HuH-7.5 (cell line): ENCODE measurements around the gene IFI30.
A peak's percentile ranks its signal among the peaks of the same experiment; 100 is the strongest.
"Not testable (repeated sequence)": the region's sequence is repeated elsewhere in the genome, so short reads cannot be mapped to it uniquely, and the experiment has no call there.

Source experiments
- DNase-seq: peaks from one replicate; pipeline ENCODE4 v3.0.0; 2011; ENCODE audit warnings: low spot score

Gene IFI30

DNA sequence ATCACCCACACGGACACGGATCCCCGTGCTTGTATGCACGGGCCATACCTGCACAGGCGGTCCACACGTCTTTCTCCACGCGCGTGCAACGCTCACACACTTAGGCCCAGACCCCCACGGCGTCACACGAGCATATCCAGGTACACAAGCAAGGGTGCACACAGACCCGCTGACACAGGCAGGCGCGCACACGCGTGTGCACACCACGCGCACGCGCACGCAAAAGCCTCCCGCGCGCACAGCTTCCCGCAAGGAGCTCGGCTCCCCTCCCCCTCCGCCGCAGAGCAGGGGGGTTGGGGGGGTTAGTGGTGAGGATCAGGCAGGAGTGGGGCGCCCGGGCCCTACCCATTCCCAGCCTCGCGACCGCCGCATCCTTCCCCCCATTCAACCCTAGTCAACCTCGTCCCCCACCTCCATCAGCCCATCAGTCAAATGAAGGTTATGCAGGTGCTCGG, 29.8 kb downstream of the IFI30 start:
- DNase-seq = no peak

GRCh38 chr19:18203863-18204393, 30.3 kb downstream of the IFI30 start, which contains the start of gene RAB3A:
Gene RAB3A (minus strand): TSS chr19:18204042. CDS start chr19:18202740, 1,302 bp downstream.
- peak; percentile 99 for DNase-seq

DNA sequence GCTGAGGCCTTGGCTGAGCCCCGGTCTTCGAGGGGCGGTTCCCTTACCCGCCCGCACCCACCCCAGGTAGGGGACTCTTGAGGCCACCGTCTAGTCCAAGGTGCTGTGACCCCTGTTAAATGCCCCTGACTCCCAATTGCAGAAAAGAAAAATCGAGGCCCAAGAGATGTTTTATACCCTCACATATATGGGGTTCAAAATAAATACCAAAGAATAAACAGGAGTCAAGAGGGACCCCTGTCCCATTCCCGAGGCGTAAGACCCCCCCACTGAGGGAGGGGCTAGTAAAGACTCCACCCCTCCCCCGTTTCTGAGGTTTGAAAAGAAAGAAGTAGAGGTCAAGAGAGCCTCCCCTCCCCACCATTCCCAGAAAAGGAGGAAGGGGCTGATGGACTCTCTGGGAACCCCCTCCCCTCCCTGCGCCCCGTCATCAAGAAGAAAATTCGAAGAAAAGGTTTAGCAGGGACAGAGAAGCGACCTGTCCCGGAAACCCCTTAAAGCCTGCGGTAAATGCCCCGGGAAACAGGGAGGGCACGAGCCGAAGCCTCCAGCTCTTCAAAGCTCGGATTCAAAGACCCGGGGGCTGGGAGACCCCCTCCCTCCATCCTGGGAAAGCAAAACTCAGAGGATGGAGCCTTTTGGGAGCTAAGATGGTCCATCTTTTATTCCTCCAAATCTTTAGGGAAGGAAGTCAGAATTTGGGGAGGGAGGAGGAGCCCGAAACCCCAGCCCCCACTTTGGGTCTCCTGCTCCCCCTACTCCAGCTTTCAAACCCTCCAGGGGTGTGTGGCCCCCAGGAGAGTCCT, 31.0 kb downstream of the IFI30 start:
- DNase-seq = peak; percentile 67

GRCh38 chr19:18205200-18205892, 31.7 kb downstream of the IFI30 start:
- DNase-seq = no peak

DNA sequence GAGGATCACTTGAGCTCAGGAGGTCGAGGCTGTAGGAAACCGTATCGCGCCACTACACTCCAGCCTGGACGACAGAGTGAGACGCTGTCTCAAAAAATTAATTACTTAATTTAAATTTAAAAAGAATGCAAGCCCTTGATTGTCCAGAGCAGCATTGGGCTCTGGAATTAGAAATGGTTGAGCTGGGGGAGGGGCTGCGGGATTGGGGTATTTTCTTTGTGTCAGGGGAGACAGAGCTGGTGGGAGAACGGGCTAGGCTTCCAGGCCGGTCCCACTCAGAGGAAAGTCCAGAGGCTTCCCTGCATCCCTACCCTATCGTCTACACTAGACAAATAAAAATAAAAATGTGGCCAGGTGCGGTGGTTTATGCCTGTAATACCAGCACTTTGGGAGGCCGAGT, 32.4 kb downstream of the IFI30 start:
- DNase-seq = no peak

DNA sequence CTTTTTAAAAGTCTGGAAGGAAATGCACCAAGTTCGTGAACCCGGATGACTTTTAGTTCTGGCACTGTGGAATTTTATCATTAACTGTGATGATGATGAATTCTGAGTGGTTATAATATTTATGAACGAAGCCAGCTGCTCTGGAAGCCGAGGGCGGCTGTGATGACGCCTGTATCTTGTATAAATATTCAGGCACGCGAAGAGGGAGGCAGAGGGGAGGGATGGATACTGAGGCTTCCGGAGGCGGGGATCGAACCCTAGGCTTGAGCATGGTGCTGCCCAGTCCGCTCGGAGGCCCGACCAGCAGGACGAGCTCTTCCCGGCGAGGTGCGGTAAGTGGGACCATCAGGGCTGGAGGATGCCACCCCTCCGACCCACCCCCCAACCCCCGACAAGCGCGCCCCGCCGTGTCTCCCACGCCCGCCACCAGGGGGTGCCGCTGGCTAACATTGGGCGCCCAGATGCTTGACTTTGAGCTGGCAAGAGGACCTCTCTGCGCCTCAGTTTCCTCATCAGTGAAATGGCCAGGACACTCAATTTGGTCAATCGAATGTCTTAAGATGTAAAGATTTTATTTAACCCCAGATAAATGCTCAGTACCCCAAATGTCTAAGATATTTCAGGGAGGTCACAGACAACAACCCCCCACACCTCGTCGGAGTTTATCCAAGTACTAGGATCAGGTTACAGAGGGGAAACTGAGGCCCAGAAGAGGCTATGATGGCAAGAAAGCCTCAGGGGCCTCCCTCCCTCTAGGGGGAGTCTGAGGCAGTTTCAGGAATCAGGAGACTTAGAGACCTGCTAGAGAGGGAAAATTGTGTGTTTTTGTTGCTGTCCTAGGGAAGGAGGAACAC, 34.7 kb downstream of the IFI30 start:
- DNase-seq = no peak

DNA sequence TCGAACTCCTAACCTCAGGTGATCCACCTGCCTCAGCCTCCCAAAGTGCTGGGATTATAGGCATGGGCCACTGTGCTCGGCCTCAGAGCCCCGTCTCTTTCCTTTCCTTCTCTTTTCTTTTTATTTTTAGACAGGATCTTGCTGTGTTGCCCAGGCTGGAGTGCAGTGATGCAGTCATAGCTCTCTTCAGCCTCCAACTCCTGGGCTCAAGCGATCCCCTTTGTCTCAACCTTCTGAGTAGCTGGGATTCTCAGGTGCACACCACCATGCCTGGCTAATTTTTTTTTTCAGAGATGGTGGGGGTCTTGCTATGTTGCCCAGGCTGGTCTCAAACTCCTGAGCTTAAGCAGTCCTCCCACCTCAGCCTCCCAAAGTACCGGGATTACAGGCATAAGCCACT, 36.3 kb downstream of the IFI30 start:
- not testable (repeated sequence) for DNase-seq

GRCh38 chr19:18211683-18212082, 38.1 kb downstream of the IFI30 start:
- DNase-seq = no peak

DNA sequence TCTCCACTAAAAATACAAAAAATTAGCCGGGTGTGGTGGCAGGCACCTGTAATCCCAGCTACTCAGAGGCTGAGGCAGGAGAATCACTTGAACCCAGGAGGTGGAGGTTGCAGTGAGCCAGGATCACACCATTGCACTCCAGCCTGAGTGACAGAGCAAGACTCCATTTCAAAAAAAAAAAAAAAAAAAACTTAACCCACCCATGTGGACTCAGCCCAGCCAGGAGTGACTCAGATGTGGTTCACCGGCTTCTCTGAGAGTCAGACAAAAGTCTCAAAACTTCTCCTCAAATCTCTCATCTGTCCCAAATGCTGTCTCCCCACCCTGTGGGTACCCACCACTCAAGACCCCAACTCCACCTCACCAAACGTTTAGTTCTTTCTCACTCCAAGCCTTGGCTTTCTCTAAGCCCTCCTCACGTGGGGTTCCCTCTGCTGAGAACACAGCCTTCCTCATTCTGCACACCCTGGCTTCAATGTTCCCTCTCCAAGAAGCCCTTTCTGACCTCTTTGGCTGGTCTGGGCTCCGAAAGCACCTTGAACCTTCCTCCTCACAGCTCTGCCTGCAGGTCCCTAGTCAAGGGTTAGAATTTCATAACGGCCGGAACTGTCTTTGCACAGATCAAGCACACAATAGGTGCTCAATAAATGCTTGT, 41.3 kb downstream of the IFI30 start:
- no peak for DNase-seq

DNA sequence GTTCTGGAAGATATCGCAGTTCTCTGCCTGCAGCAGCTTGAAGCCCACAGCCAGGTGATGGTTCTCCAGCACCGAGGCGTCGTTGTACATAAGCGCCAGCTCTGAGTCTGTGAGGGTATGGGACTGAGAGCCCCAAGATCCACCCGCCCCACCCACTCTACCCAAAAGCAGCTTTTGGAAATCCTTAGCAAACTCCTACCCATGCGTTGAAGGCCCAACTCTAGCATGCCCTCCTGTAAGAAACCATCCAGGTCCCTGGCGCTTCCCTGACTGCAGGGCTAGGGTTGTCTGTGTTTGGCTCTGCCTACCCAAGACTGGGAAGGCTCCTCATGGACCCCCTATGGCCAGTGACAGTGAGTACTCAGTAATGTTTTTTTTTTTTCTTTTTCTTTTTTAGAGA, 43.2 kb downstream of the IFI30 start:
- DNase-seq = no peak

- no peak for DNase-seq
These were observed 44.5 kb downstream of the IFI30 start for GRCh38 chr19:18218159-18218558.

- no peak for DNase-seq
These were observed 45.0 kb downstream of the IFI30 start for GRCh38 chr19:18218600-18218999.

- DNase-seq = no peak
These were observed 46.5 kb downstream of the IFI30 start for GRCh38 chr19:18219911-18220631.

- DNase-seq = no peak
These were observed 47.1 kb downstream of the IFI30 start for GRCh38 chr19:18220632-18221275.

DNA sequence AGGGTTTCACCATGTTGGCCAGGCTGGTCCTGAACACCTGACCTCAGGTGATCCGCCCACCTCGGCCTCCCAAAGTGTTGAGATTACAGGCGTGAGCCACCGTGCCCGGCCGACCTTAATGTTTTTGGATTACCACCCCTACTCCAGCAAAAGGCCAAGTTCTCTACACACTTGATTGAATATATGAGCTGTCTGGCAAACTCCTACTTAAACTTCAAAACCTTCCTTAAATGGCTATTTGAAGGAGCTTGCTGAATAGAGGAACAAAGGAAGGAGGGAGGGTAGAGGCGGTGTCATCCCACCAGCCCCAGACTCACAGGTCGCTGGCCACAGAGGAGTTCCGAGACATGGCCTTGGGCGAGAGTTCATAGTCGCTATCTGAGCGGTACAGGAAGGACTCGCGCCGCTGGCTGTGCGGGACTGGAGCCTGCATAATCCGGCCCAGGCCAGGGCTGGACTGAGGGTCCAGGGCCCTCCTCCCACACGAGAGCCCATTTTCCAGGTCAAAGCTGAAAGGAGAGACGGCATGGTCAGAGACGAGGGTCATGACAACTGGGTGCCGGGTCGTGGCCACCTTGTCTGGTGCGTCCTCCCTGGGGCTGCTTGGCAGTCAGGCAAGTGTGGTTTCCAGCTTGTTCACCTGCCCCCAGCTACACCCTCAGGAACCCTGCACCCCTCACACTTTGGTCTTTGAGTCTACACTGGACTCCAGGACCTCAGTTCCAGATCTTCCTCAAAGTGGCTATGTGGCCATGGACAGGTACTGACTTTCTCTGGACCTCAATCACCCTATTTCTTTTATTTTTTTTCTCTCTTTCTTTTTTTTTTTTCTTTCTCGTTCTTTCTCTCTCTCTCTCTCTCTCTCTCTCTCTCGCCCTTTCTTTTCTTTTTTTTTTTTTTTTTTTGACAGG, 48.5 kb downstream of the IFI30 start:
- DNase-seq = no peak

DNA sequence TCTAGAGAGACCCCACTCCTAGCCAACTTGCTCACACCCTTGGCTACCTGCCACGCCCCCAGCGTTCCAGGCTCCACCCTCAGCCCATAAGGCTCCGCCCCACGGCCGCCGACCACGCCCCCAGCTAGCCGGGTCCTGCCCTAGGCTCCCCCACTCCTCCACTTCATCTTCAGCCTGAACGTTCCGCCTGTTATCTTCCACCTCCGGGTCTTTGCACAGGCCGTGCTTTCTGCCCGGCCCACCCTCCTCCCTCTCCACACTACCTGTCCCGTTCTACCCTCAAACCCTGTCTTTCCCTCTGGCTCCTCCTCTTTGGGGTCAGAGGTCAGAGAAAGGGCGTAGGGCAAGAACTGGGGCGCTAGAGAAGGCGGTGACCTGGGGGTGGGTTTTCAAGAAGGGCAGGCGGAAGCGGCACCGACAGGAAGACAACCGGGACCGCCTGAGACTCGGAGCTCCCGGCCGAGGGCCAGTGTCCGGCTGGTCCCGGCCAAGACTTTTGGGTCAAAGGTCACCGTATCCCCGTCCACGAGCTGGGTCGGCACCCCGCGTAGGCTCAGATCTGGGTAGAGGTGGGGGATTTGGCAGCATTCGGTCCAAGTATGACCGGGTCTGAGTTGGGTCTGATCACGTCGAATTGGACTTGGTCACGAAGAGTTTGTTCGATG, 50.4 kb downstream of the IFI30 start:
- DNase-seq = peak; percentile 87

DNA sequence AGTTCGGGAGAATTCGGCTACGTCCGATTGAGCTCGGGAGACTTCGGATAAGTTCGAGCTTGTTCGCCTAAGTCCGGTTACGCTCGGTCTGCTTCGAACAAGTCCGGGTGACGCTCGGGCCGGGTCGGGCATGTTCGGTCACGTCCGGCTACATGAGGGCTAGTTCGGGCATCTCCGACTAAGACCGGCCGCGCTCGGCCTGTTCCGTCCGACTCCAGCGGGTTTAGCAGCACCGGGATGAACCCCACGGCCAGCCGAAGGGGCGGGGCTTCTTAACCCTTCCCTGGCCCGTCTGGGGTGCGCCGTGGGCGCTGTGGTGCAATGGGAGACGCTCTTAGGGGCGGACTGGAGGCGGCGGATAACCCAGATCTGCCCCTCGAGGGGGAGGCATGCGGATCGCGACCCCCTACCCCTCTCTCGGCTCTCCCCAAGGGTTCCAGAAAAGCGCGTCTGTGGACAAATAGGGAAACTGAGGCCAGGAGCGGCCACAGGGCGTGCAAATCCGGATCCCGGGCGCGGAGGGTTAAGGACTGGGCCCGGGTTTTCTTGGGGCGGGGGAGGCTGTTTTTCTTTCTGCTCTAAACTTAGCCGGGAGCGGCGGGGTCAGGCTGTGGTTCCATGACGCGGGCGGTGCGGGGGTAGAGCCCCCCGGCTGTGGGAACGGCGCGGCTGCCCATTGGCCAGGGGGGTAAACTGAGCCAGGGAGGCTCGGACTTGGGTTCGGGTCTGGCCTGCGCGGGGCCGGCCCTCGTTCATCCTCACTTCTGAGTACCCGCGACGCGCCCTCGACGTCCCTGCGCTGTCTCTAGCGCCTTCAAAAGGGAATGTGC, 51.1 kb downstream of the IFI30 start:
- DNase-seq = peak; percentile 99

DNA sequence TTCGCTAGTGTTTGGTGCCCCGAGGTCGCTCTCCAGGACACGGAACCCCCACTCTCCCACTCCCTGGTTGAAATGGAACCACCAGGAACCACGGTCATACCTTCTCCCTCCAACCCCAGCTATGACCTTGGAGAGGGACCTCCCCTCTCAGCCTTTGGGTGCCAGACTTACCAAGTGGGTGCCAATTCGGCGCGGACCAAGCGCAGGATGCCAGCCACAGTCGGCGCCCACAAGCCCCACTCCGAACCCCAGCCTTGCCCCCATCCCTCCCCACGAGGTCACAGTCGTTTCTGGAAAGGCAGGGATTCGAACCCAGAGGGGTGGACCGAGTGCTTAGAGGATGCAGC, 51.7 kb downstream of the IFI30 start:
- no peak for DNase-seq
